Measurements from ENCODE around the gene OPCML.

- TF ChIP-seq POLR2A (IDR thresholded peaks at IDR 0.05), result no peak
- no peak for TF ChIP-seq CTCF (IDR thresholded peaks at IDR 0.05)
- no peak for TF ChIP-seq POLR2AphosphoS5 (IDR thresholded peaks at IDR 0.05; ENCODE audit: insufficient read depth in 1 of 2, low read depth in 1 of 2)
Observed at GRCh38 chr11:133154781-133155180, 377.5 kb downstream of the OPCML start.

All from vagina (tissue), 2 donors.